T-helper 2 cell (primary cell): Measurements from ENCODE around the gene GNAZ.

ENCODE experiments used
- DNase-seq, 5 experiments: peaks; one replicate each; pipeline versions ENCODE4 v3.0.0 to v3.0.0-alpha.2; 2012 to 2022

Gene GNAZ

GRCh38 chr22:23094695-23095681 is 24.7 kb downstream of the GNAZ start:
- DNase-seq, result no peak

- no peak for DNase-seq
These were observed 25.5 kb downstream of the GNAZ start for GRCh38 chr22:23095733-23096342.

GRCh38 chr22:23097412-23098229 is 27.3 kb downstream of the GNAZ start:
- no peak for DNase-seq

- no peak for DNase-seq
These were observed 27.9 kb downstream of the GNAZ start for GRCh38 chr22:23098230-23098705.

GRCh38 chr22:23098718-23099530 is 28.6 kb downstream of the GNAZ start:
- DNase-seq, result no peak

- DNase-seq, result no peak
These were observed 29.1 kb downstream of the GNAZ start for GRCh38 chr22:23099531-23099804.

- DNase-seq, result no peak
These were observed 29.9 kb downstream of the GNAZ start for GRCh38 chr22:23100124-23100801.

GRCh38 chr22:23101524-23101923 is 31.2 kb downstream of the GNAZ start:
- no peak for DNase-seq

GRCh38 chr22:23102002-23102655 is 31.8 kb downstream of the GNAZ start:
- no peak for DNase-seq

- no peak for DNase-seq
These were observed 32.5 kb downstream of the GNAZ start for GRCh38 chr22:23102776-23103175.

GRCh38 chr22:23103199-23103954 is 33.1 kb downstream of the GNAZ start:
- no peak for DNase-seq

- DNase-seq, result no peak
These were observed 34.1 kb downstream of the GNAZ start for GRCh38 chr22:23104187-23104971.

GRCh38 chr22:23105304-23105703 is 35.0 kb downstream of the GNAZ start:
- DNase-seq, result no peak

GRCh38 chr22:23105919-23106318 is 35.6 kb downstream of the GNAZ start:
- DNase-seq, result no peak

- DNase-seq, result no peak
These were observed 36.0 kb downstream of the GNAZ start for GRCh38 chr22:23106344-23106743.

- no peak for DNase-seq
These were observed 36.6 kb downstream of the GNAZ start for GRCh38 chr22:23106906-23107367.

- no peak for DNase-seq
These were observed 37.3 kb downstream of the GNAZ start for GRCh38 chr22:23107487-23108248.

GRCh38 chr22:23108249-23109078 is 38.1 kb downstream of the GNAZ start:
- DNase-seq, result no peak
